Activated CD4-positive, CD25-positive, alpha-beta regulatory T cell treated with anti-CD3 and anti-CD28 coated beads, Interleukin-2, amount 50 U/mL, for 72 hours (primary cell): Measurements from ENCODE around the gene TRIM29.
A peak's percentile ranks its signal among the peaks of the same experiment; 100 is the strongest.
"Not testable (repeated sequence)": the region's sequence is repeated elsewhere in the genome, so short reads cannot be mapped to it uniquely, and the experiment has no call there.

Experiments used
- DNase-seq: peaks from one replicate; pipeline ENCODE4 v3.0.0; 2021

The TRIM29 gene

DNA sequence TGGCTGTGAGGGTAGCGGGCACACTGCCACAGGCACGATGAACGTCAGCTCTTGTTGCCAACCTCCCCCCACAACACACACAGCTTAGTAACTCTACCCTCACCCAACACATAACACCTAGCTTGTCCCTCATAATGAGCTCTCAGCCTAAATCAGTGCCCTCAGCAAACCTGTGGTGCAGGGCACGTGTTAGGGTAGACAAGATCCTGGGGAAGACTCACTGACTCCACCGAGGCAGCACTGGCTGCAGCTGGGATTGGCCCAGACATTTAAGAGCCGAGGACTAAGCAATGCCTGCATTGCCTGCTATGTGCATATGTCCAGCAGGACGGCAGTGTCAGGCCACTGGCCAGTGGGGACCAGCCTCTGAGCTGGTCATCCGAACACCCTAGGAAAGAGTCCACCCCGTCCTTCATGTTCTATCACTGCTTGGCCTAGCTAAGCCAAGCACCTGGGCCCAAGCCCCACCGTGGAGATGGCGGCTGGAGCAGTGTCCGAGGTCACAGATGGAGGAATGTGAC is 32.9 kb upstream of the TRIM29 start:
- no peak for DNase-seq

DNA sequence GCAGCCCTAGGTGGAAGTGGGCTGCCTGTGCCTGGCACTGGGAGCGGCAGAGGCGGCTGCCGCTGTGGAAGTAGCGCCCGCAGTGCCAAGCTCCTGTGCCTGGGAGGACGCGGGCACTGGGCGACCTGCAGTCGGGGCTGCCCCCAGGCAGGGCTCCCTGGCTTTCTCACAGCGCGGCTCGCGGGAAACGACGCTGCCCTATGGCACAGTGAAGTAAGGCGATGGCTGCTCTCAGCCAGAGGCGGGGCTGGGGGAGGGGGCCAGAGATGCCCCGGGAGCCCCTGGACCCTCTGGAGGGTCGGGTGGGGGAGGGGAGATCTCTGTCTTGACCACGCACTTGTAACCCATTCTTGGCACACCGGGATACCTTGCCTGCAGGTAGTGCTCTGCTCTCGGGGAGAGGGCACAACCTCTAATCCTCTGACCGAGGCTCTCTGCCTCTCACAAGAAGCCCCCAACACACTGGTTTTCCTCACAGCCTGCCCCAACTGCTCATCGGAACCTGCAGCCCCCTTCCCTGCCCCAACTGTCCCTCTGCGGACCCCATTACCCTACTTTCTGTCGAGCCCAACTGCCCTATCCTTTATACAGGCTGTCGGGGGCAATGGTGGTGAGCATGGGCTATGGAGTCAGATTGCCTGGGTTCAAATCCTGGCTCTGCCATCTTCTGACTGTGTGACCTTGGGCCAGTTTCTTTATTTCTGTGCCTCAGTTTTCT is 32.2 kb upstream of the TRIM29 start:
- no peak for DNase-seq

- DNase-seq = peak; percentile 65
Observed at GRCh38 chr11:120168960-120169681, 31.2 kb upstream of the TRIM29 start.

- DNase-seq = no peak
Observed at GRCh38 chr11:120168108-120168959, 30.4 kb upstream of the TRIM29 start.

DNA sequence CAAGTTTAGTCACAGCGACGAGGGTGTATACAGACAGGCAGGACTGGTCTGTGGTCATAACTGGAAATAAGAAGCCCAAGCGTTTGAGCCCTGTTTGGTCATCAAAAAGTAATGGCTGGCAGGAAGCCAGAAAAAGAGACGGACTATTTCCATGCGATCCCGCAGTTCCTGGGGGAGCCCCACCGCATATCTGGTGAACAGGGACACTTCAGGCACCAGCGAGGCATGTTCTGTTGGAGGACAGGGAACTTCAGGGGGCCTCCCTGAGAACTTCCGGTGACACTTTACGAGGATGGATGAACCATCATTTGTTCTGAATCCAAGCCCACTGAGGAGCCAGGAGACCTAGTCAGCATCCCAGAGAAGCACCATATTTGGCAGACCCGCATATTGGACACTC is 29.7 kb upstream of the TRIM29 start:
- DNase-seq = no peak

DNA sequence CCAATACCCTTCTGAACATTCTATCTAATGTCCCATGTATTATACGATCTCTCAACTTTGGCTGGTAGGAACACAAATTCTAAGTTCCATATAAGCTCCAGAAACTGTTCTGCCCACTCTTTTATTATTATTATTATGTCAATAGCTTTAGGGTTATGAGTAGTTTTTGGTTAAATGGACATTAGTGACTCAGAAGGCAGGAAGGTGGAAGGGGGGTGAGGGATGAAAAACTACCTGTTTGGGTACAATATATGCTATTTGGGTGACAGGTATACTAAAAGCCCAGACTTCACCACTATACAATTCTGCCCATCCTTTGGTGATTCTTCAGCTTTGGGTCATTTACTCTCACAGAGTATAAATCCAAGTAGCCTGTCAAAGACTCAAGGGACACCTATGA is 22.5 kb upstream of the TRIM29 start:
- DNase-seq = no peak

- DNase-seq = no peak
Observed at GRCh38 chr11:120153221-120153620, 15.3 kb upstream of the TRIM29 start.

DNA sequence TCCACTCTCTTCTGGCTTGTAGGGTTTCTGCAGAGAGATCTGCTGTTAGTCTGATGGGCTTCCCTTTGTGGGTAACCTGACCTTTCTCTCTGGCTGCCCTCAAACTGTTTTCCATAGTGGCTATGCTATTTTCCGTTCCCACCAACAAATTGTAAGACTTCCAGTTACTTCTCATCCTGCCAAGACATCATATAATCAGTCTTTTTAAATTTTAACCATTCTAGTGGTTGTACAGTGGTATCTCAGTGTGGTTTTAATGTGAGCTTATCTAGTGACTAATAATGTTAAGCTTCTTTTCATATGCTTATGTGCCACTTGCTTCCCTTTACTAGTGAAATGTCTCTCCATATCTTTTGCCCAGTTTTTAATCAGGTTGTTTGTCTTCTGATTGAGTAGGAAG is 13.6 kb upstream of the TRIM29 start:
- DNase-seq = no peak

DNA sequence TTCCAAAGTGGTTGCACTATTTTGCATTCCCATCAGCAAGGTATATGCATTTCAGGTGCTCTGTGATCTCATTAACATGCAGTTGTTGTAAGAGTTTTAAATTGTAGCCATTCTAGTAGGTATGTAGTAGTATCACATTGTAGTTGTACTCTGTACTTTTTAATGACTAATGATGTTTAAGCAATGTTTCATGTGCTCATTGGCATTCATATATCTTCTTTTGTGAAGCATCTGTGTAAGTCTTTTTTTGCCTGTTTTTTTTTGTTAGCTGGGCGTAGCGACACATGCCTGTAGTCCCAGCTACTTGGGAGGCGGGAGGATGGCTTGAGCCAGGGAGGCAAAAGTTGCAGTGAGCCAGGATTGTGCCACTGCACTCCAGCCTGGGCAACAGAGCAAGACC is 11.3 kb upstream of the TRIM29 start:
- DNase-seq = no peak

GRCh38 chr11:120147950-120148270 is 10.0 kb upstream of the TRIM29 start:
- DNase-seq = no peak

DNA sequence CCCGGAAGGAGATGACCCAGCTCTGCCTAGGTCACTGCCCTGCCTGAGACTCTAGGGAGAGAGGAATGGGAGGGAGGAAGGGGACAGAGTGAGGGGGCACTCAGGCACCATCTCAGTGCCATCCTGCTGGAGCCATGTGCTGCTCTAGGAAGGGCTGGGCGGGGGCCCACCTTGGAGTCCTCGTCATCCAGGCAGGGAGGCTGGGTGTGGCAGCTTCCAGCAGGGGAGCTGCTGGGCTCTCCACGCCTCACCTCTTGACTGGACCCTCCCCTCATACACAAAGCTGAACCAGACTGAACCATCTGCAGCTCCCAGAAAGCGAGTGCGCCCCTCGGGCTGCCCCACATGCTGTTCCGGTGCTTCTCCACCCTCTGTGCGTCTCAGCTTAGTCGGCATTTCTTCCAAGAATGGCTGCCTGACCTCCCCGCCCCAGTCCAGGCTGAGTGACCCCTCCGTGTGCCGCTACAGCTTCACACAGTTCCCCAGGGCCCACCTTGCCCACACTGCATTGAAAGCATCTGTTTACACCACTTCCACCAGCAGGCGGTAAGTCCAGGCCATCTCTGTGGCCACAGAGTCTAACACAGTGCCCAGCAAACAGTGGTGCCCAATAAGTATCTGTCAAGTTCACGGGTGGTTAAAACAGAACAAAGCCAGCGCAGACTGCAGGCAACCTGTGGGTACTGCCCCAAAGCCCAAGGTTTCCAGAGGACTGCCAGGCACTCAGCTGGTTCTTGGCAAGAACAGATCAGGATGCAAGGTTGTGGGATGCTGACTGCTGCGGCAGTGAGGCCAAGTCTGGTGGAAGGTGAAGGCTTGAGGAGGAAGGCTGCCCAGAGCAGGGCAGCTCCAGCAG is 9.4 kb upstream of the TRIM29 start:
- no peak for DNase-seq

- DNase-seq = no peak
Observed at GRCh38 chr11:120146413-120147093, 8.6 kb upstream of the TRIM29 start.

- DNase-seq = no peak
Observed at GRCh38 chr11:120144501-120144900, 6.6 kb upstream of the TRIM29 start.

GRCh38 chr11:120143472-120143871 is 5.6 kb upstream of the TRIM29 start:
- not testable (repeated sequence) for DNase-seq

- DNase-seq = no peak
Observed at GRCh38 chr11:120142441-120143100, 4.7 kb upstream of the TRIM29 start.

DNA sequence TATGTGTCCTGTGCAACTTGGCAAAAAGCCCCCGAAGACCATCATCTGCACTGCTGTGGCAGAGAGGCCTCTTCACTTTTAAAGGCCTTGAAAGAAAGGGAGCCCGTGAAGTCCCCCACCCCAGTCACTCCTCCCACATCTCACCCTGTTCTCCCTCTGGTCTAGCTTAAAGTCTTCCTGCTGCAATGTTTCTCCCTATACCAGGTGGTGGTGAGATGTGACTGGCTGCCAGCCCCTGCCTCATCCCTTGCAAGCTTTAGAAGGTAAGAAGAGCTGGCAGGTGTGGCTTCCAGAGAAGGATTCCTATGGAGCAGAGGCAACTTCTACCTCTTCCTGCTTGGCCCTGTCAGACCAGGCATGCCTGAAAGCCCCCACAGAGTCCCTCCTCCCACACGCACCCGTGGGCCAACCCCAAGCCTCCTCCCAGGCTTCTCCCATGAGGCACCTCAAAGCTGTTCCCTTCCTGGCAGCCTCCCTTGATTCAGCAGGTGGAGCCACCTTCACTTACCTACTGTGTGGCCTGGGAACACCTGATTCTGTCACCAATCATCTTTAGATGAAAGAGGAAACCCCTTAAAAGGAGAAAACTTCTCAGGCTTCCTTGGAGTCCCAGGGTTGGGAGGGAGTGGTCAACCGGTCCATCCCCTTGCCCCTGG is 4.0 kb upstream of the TRIM29 start:
- no peak for DNase-seq

- DNase-seq = no peak
Observed at GRCh38 chr11:120141113-120141767, 3.3 kb upstream of the TRIM29 start.

DNA sequence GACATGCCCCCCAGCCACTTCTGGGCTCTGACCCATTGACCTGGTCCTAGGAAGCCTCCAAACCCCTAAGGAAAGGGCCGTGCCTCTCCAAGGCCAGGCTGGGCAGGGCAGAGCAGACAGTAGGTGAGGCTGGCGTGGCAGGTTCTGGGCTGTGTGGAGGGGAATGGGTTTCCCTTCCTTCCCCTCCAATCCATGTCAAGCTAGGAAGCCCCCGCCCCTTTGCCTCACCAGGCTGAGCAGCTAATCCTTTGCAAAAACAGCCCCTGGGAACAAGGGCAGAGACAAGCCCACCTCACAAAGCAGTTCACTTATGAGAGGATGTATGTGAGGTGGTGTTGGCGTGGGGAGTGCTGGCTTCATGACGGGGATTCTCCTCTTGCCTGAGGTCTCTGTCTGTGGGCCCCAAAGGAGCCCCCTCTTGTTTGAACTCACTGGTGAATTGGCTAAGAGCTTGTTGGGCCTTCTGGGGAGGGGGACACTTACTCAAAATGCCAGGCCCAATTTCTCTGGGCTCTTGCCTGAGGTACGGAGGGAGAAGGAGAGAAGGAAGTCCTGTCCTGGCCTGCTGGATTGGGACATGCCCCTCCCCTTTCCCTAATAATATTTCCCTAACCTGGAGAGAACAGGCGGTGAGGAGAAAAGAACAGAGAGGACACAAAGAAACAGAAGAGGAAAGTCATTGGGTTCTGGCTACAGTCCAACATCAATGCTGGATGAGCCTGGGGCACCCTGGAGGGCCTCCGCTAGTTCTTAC is 1.6 kb upstream of the TRIM29 start:
- DNase-seq = no peak

- DNase-seq = no peak
Observed at GRCh38 chr11:120137187-120137610, 714 bp downstream of the TRIM29 start.

DNA sequence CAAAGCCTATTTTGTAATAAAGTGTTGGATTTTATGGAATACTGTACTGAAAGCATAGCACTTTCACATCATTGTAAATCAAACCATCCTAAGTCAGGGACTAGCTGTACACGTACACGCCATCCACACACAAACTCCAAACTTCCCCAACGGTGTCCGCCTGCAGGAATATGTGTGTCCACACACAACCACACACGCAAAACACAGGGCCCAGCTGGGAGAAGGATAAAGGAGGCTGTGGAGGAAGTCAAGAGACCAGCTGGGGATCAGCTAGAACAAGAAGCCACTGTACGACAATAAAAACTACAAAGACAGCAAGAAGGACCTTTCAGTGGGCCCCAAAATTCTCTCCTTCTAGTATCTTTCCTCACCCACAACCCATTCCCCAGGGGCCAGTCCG is 1.6 kb downstream of the TRIM29 start:
- no peak for DNase-seq
